MCF 10A (cell line): Measurements from ENCODE around the gene BCL6B. TPM values are rescaled to one million over a fixed set of nuclear protein-coding genes. Genes with fewer than 3 reads are reported as not detected.

ENCODE experiments used
- BruUV-seq: library from RNA; stranded (reverse); fragments of 400-500 nt; replicated peaks from 2 replicates; lab custom pipeline; 2021; lab: Mats Ljungman, UMichigan
- CTCF ChIA-PET: fragments of 300-600 bp; sonication (Branson Sonifier 250); formaldehyde crosslinking; extraction: SDS; loops from one replicate; lab custom pipeline; 2021; ENCODE audit warnings: antibody characterized with exemption, inconsistent platforms; lab: Yijun Ruan, JAX
- POLR2A ChIA-PET: fragments of 300-600, 350-650 bp; sonication (Branson Sonifier 250); formaldehyde crosslinking; extraction: SDS; loops from one replicate; lab custom pipeline; 2020; ENCODE audit warnings: antibody characterized with exemption, inconsistent platforms; lab: Yijun Ruan, JAX
- DNase-seq: peaks from one replicate; pipeline ENCODE4 v3.0.0-alpha.2; 2018; ENCODE audit not compliant: unreplicated experiment
- H3K27ac Mint-ChIP-seq: one replicate; pipeline ENCODE4 v1.8.0; 2022; ENCODE audit warnings: mild to moderate bottlenecking, low read depth, mixed read lengths; ENCODE audit not compliant: unreplicated experiment
- H3K27me3 Mint-ChIP-seq: one replicate; pipeline ENCODE4 v1.8.0; 2022; ENCODE audit warnings: mixed read lengths; ENCODE audit not compliant: insufficient read depth, unreplicated experiment
- H3K36me3 Mint-ChIP-seq: one replicate; pipeline ENCODE4 v1.8.0; 2022; ENCODE audit warnings: mild to moderate bottlenecking, moderate library complexity, mixed read lengths; ENCODE audit not compliant: insufficient read depth, unreplicated experiment
- H3K4me1 Mint-ChIP-seq: one replicate; pipeline ENCODE4 v1.8.0; 2022; ENCODE audit warnings: mixed read lengths; ENCODE audit not compliant: insufficient read depth, unreplicated experiment
- H3K4me3 Mint-ChIP-seq: one replicate; pipeline ENCODE4 v1.8.0; 2022; ENCODE audit warnings: mild to moderate bottlenecking, moderate library complexity, mixed read lengths; ENCODE audit not compliant: unreplicated experiment
- H3K9me3 Mint-ChIP-seq: one replicate; pipeline ENCODE4 v1.8.0; 2022; ENCODE audit warnings: mixed read lengths; ENCODE audit not compliant: unreplicated experiment
- CTCF ChIP-seq: fragments of 200-600 bp; IDR thresholded peaks from one replicate; pipeline ENCODE4 v1.8.0; 2022; ENCODE audit warnings: antibody characterized with exemption, mild to moderate bottlenecking; ENCODE audit not compliant: unreplicated experiment
- intact Hi-C: fragments of 100-400 bp; cut with micrococcal nuclease; formaldehyde crosslinking; loops from 2 replicates; pipeline ENCODE4 v1.14.1; 2022
- total RNA-seq: library from RNA; stranded (reverse); gene quantifications from 2 replicates; pipeline ENCODE4 v1.2.3, GENCODE V29; 2022

BCL6B gene
- total RNA-seq, 1 experiment from 2014 or later: not detected

GRCh38 chr17:7068268-7068667 lies 45.4 kb downstream of the BCL6B start:
- no TSS peak for BruUV-seq
- DNase-seq: no peak
- H3K27me3 Mint-ChIP-seq: peaks cover 23% of the 10 kb centered on the region
- intact Hi-C loops: no loop called here
- no peak overlapping the region for H3K27ac Mint-ChIP-seq
- H3K4me3 Mint-ChIP-seq: no peak overlapping the region
- no peak for TF ChIP-seq CTCF
- POLR2A ChIA-PET: no interaction called here
- peaks cover 9% of the 10 kb centered on the region for H3K4me1 Mint-ChIP-seq
- H3K9me3 Mint-ChIP-seq: peaks cover 14% of the 10 kb centered on the region
- CTCF ChIA-PET: no interaction called here
- H3K36me3 Mint-ChIP-seq: peaks cover 6% of the 10 kb centered on the region

GRCh38 chr17:7070712-7071111 lies 47.9 kb downstream of the BCL6B start:
- no peaks in the 10 kb centered on the region for H3K4me1 Mint-ChIP-seq
- no peak for TF ChIP-seq CTCF
- peaks cover 6% of the 10 kb centered on the region for H3K36me3 Mint-ChIP-seq
- H3K9me3 Mint-ChIP-seq: peaks cover 14% of the 10 kb centered on the region
- no peak for DNase-seq
- POLR2A ChIA-PET: no interaction called here
- H3K27me3 Mint-ChIP-seq: peaks cover 26% of the 10 kb centered on the region
- intact Hi-C loops: no loop called here
- no peak overlapping the region for H3K27ac Mint-ChIP-seq
- BruUV-seq: no TSS peak
- CTCF ChIA-PET: interaction anchor here (0.5 kb wide), 1 partner anchor 67 kb away, joined by 3 read pairs; no protein-coding TSS in a partner anchor
- no peak overlapping the region for H3K4me3 Mint-ChIP-seq

GRCh38 chr17:7072406-7072805 lies 49.6 kb downstream of the BCL6B start:
- no peaks in the 10 kb centered on the region for H3K4me1 Mint-ChIP-seq
- no peak overlapping the region for H3K4me3 Mint-ChIP-seq
- peaks cover 26% of the 10 kb centered on the region for H3K27me3 Mint-ChIP-seq
- peaks cover 14% of the 10 kb centered on the region for H3K9me3 Mint-ChIP-seq
- no TSS peak for BruUV-seq
- ChIA-PET POLR2A (interaction anchor here (0.7 kb wide), 1 partner anchor 266 kb away, joined by 3 read pairs; no protein-coding TSS in a partner anchor), CTCF (interaction anchor here (0.7 to 1.6 kb wide), 2 partner anchors 10 to 60 kb away, joined by 3 to 6 read pairs; no protein-coding TSS in a partner anchor)
- no peak for TF ChIP-seq CTCF
- no peaks in the 10 kb centered on the region for H3K36me3 Mint-ChIP-seq
- no peak for DNase-seq
- no peak overlapping the region for H3K27ac Mint-ChIP-seq
- intact Hi-C loops: no loop called here

- no peak for TF ChIP-seq CTCF
- no peaks in the 10 kb centered on the region for H3K9me3 Mint-ChIP-seq
Observed at GRCh38 chr17:7074931-7075330, 52.1 kb downstream of the BCL6B start.

More at GRCh38 chr17:7074931-7075330, 52.1 kb downstream of the BCL6B start:
- ChIA-PET POLR2A (no interaction called here), CTCF (interaction anchor here (0.6 to 1.7 kb wide), 5 partner anchors 14 to 1566 kb away, joined by 3 to 8 read pairs (median 3); no protein-coding TSS in a partner anchor)
- intact Hi-C loops: no loop called here
- Mint-ChIP-seq H3K4me1 (no peaks in the 10 kb centered on the region), H3K27ac (no peak overlapping the region), H3K4me3 (no peak overlapping the region), H3K36me3 (no peaks in the 10 kb centered on the region), H3K27me3 (peaks cover 26% of the 10 kb centered on the region)
- BruUV-seq: no TSS peak
- no peak for DNase-seq
